Upper lobe of right lung (tissue), 1 donor: ENCODE data around the gene NPAS3. TPM values are rescaled to one million over a fixed set of nuclear protein-coding genes. Genes with fewer than 3 reads are reported as not detected.

ENCODE experiments used
- ATAC-seq: fragments of 200-7000 bp; cut with Tn5 transposase; one replicate; pipeline ENCODE4 v1.9.1; 2020; ENCODE audit warnings: mild to moderate bottlenecking, moderate library complexity
- DNase-seq: peaks from one replicate; pipeline ENCODE4 v3.0.0-alpha.2; 2020
- H3K27ac ChIP-seq: fragments of 200-600 bp; one replicate; pipeline ENCODE4 v1.8.0; 2022
- H3K27me3 ChIP-seq: fragments of 200-600 bp; one replicate; pipeline ENCODE4 v1.8.0; 2022; ENCODE audit warnings: mild to moderate bottlenecking
- H3K36me3 ChIP-seq: fragments of 200-600 bp; one replicate; pipeline ENCODE4 v1.8.0; 2022
- H3K4me1 ChIP-seq: fragments of 200-600 bp; one replicate; pipeline ENCODE4 v1.8.0; 2022
- H3K4me3 ChIP-seq: fragments of 200-600 bp; one replicate; pipeline ENCODE4 v1.8.0; 2022; ENCODE audit warnings: mild to moderate bottlenecking
- H3K9me3 ChIP-seq: fragments of 200-600 bp; one replicate; pipeline ENCODE4 v1.8.0; 2022
- intact Hi-C: fragments of 100-400 bp; cut with DNase I; formaldehyde crosslinking; loops from one replicate; pipeline ENCODE4 v1.11.0; 2022
- long read RNA-seq: library from polyadenylated mRNA; unstranded; transcript quantifications from one replicate; pipeline ENCODE4 v2.0.0, GENCODE V29; 2021
- total RNA-seq: library from RNA; stranded (reverse); fragmentation: NEBNext Ultra II Directional; extraction: Animal tissue kit (Norgen Biotek cat#: 25700); gene quantifications from one replicate; pipeline ENCODE4 v1.2.1, GENCODE V29; 2021
- TF ChIP-seq, protein P1 (sequence below): fragments of 200-600 bp; IDR thresholded peaks from one replicate; pipeline ENCODE4 v1.8.0; 2022; ENCODE audit warnings: antibody characterized with exemption
- donor health status: DM: no; HTN: yes; CAD: no; lungs with severe emphysema.

Gene NPAS3
- total RNA-seq, result 1.2 TPM
- long read RNA-seq, partial matches to known transcripts, result 1 of 2 reads
- long read RNA-seq, other reads (novel, unspliced or antisense), result 1 of 2 reads

DNA sequence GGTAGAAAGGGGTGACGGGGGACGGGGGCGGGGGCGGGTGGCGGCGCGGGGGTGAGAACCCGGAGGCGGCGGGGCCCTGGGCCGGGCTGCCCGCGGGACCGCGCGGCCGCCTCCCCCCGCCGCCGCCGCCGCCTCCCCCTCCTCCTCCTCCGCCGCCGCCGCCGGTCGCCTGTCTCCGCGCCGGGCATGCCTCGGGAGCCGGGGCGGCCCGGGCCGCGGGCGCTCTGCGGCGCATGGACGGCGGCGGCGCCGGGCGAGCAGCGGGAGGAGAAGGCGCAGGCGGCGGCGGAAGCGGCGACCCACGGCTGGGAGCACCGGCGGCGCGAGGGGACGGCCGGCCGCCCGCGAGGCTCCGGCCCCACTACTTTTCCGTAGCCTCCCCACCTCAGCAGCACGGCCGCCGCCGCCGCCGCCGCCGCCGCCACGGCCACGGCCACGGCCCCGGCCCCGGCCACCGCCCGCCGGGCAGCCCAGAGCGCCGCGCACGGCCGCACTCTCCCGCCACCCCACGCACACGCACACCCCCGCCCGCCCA lies at the start of gene NPAS3:
Gene NPAS3 (plus strand): TSS at position 161 of the 535 bp plus-strand sequence.
- ATAC-seq (peak; percentile 12), DNase-seq (no peak)
- TF ChIP-seq, protein P1, sequence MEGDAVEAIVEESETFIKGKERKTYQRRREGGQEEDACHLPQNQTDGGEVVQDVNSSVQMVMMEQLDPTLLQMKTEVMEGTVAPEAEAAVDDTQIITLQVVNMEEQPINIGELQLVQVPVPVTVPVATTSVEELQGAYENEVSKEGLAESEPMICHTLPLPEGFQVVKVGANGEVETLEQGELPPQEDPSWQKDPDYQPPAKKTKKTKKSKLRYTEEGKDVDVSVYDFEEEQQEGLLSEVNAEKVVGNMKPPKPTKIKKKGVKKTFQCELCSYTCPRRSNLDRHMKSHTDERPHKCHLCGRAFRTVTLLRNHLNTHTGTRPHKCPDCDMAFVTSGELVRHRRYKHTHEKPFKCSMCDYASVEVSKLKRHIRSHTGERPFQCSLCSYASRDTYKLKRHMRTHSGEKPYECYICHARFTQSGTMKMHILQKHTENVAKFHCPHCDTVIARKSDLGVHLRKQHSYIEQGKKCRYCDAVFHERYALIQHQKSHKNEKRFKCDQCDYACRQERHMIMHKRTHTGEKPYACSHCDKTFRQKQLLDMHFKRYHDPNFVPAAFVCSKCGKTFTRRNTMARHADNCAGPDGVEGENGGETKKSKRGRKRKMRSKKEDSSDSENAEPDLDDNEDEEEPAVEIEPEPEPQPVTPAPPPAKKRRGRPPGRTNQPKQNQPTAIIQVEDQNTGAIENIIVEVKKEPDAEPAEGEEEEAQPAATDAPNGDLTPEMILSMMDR, result no peak
- H3K4me3 ChIP-seq, result peak within 1 kb of the TSS; percentile 50
- H3K4me1 ChIP-seq, result peaks cover 3% of the 10 kb centered on the region
- peaks cover 50% of the 10 kb centered on the region for H3K27me3 ChIP-seq
- H3K27ac ChIP-seq, result peak within 1 kb of the TSS; percentile 24
- intact Hi-C loops, result no loop called here
- no peaks in the 10 kb centered on the region for H3K36me3 ChIP-seq
- no peaks in the 10 kb centered on the region for H3K9me3 ChIP-seq

DNA sequence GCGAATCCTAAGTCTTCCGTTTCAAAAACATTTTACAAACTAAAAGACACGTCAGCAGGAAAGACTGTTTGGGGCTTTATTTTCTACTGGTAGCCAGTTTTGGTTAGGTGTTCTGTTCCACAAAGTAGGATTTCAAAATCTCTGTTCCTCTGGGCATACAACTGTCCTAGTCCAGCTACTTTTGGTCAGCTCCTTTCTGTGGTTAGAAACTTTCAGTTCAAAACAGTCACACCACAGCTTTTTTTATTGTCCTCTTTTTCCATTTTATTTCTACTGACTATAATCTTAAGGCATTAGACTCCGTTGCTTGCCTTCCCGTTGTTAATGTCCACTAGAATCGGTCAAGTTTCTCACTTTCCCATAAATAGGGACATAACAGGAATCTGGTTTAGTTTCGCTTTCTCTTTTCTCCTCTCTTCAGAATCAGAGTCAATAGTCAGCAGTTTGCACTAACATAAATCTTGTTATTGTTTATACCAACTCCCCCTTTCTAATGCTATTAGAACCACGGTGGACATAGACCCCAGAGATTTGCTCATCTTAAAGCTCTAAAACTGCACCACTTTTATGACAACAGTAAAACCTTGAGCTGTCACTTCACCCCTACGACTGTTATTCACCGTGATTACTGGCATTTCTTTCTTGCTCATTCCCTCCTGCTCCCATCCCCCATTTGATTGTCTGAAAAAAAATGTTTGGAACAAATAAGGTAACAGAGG lies 41.5 kb upstream of the NPAS3 start:
- ATAC-seq (no peak), DNase-seq (no peak)
- intact Hi-C loops, result no loop called here

DNA sequence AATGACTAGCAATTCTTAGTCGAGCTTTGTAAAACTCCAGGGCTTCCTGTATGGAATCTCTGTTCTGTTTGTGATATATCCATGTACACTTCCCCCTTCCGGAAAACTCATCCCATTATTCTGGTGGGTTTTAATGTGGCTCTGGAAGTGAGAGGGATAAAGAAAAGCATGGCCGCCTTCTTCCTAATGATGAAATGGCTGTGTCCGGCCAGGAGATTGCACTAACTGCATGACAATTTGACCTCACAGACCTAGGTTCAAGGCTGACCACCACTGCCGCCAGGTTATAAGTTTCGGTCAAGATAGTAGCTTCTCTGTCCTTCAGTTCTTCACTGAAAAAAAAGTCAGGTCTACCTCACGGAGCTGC lies 41.0 kb upstream of the NPAS3 start:
- no peaks in the 10 kb centered on the region for H3K36me3 ChIP-seq
- peaks cover 8% of the 10 kb centered on the region for H3K4me1 ChIP-seq
- no peak for DNase-seq
- no peak for ATAC-seq
- no peaks in the 10 kb centered on the region for H3K9me3 ChIP-seq
- TF ChIP-seq, protein P1, result no peak
- peak overlapping the region; percentile 53 for H3K4me3 ChIP-seq
- peak overlapping the region; percentile 79 for H3K27ac ChIP-seq
- H3K27me3 ChIP-seq, result no peaks in the 10 kb centered on the region
- intact Hi-C loops, result no loop called here

More for the DNA sequence above, 41.5 kb upstream of the NPAS3 start:
- Histone ChIP-seq H3K36me3 (no peaks in the 10 kb centered on the region), H3K4me3 (peak overlapping the region; percentile 53), H3K27me3 (no peaks in the 10 kb centered on the region), H3K9me3 (no peaks in the 10 kb centered on the region), H3K4me1 (peaks cover 8% of the 10 kb centered on the region), H3K27ac (peak overlapping the region; percentile 79)
- TF ChIP-seq, protein P1, result no peak

DNA sequence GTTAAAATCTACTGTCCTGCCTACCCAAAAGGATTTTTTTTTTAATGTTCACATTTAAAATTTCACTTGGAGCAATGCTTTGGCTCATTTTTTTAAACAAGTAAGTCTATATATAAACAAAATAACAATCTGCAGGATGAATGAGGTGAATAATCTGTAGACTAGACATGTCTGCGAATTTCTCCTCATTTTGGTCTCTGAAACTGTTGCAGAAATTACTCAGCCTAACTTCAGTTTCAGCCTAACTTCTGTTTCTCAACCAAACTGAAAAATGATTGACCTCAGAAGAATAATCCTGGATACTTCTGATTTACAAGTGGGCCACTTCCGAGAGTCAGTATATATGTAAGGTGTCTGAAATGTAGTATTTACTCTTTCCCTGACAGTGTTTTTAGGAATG lies 39.8 kb upstream of the NPAS3 start:
- no peak for DNase-seq
- Histone ChIP-seq H3K27me3 (no peaks in the 10 kb centered on the region), H3K27ac (no peak overlapping the region), H3K4me1 (peaks cover 8% of the 10 kb centered on the region), H3K4me3 (no peak overlapping the region), H3K9me3 (no peaks in the 10 kb centered on the region), H3K36me3 (no peaks in the 10 kb centered on the region)
- ATAC-seq, result no peak
- TF ChIP-seq, protein P1, result no peak
- intact Hi-C loops, result no loop called here

DNA sequence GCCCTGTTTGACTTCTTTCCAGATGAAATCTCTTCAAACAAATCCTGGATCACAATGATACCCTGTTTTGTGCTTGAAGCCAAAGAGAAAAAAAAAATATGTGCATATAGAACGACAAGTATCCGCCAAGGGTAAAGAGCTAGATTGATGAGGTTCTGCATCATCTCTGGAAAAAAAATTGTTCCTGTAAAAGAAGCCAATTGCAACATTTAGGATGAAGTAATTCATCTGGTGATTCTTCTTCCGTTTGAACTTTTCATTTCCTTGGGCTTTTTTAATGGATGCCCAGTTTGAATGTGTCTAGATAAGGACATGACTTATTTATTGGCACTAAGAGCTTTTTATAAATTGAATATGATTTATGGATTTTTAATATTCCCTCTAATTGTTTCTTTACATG lies 38.1 kb upstream of the NPAS3 start:
- ATAC-seq (no peak), DNase-seq (no peak)
- intact Hi-C loops, result no loop called here
- Histone ChIP-seq H3K27me3 (no peaks in the 10 kb centered on the region), H3K9me3 (no peaks in the 10 kb centered on the region), H3K4me3 (no peak overlapping the region), H3K27ac (no peak overlapping the region), H3K4me1 (peaks cover 8% of the 10 kb centered on the region), H3K36me3 (no peaks in the 10 kb centered on the region)
- TF ChIP-seq, protein P1, result no peak
